Activated naive CD8-positive, alpha-beta T cell treated with anti-CD3 and anti-CD28 coated beads, Interleukin-2, amount 50 U/mL, for 16 hours (primary cell): ENCODE results near the gene PRC1.
A peak's percentile ranks its signal among the peaks of the same experiment; 100 is the strongest.
"Not testable (repeated sequence)": the region's sequence is repeated elsewhere in the genome, so short reads cannot be mapped to it uniquely, and the experiment has no call there.

Experiments used
- DNase-seq: peaks from one replicate; pipeline ENCODE4 v3.0.0-alpha.2; 2020; ENCODE audit warnings: low read depth, low spot score

The PRC1 gene

DNA sequence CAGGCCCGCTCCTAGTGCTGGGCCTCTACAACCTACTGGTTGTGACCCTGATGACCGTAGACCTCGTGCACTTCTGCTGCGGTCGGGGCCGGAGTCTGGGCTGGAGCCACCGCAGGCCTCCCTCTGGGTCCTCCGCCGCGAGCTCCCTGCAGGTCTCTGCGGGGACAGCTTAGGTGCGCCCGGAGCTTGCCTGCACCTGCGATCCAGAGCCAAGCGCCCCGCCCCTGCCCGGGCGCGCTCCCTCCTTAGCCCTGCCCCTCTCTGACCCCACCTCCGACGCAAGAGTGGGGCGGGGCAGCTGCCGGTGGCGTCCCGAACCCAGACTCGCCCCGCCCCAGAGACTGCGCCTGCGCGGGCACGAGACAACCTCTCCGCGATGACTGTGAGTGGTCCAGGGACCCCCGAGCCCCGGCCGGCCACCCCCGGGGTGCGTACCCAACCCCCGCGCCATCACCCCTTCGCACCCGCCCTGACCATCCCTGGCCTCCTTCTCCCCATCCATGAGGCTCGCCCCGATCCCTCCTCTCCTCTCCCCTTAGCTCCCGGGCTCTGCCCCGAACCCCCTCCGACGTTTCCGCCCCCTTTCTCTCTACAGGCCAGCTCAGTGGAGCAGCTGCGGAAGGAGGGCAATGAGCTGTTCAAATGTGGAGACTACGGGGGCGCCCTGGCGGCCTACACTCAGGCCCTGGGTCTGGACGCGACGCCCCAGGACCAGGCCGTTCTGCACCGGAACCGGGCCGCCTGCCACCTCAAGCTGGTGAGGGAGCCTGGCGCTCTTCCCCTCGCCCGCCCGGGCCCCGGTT, 59.2 kb downstream of the PRC1 start, which contains the start of gene UNC45A:
TSS of gene UNC45A (plus strand) at position 337 of the 803 bp plus-strand sequence. CDS start at position 377, 40 bp downstream.
- DNase-seq, result peak; percentile 94

DNA sequence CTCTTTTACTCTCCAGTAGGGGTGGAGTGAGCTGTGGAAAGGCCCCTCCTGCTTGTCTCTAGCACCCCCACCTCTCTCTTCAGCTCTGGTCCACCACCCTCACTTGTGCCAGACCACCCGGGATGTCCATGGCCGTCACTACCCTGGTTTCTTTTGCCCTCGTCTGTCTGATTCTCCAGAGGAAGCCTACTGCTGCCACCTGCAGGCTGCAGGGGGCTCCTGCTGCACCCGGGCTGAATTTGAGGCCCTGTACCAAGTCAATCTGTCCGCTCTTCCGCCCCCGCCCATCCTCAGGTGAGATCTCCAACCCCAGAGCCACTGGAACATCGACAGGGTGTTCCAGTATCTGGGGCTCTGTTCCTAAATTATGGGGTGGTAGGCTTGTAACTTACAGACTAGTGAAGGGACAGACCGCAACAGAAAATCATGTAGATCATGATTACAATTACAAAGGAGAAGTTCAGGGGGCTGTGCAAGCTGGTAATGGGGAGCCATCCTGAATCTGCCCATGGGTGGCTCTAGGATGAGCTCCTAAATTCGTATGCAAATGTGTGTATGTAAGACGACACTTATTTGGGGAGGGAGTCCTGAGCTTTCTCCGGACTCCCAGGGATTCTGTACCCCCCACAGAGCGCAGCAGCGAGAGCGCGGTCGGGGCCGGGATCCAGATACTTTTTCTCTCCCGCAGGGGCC, 59.9 kb downstream of the PRC1 start:
- DNase-seq, result peak; percentile 70

DNA sequence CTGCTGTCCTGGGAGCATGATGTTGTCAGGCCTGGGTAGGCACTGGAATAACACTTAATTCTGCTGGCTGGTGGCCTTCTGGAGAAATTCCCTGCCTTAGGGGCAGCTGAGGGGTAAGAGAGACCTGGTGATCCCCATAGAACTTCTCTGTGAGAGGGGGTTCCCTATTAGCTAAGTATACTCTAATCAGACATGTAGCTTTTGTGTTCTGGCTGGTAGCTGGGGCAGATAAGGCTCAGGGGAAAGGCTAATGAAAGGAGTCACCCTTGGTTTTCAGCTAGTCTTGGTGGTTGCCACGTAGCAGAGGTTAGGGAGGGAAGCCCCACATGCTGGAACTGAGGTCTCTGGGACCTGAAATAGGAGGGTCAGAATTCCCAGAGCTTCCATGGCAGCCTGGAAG, 61.0 kb downstream of the PRC1 start:
- no peak for DNase-seq

GRCh38 chr15:90932660-90932991, 61.7 kb downstream of the PRC1 start:
- no peak for DNase-seq

- peak; percentile 77 for DNase-seq
Measured at GRCh38 chr15:90931828-90932659, 62.3 kb downstream of the PRC1 start, which contains the start of gene HDDC3. Gene HDDC3 (minus strand): TSS chr15:90932549. CDS start chr15:90932540, 9 bp downstream.

DNA sequence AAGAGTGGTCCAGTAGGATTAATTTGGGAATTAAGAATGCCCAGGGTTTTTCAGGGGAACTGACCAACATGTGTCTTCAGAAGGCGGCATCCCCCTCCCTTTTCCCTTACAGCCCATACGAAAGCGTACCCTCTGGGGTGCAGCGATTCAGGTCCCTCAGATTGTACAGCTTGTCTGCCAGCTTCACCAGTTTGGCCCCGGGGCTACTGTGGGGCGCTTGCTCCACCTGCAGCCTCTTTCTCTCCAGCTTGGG, 62.8 kb downstream of the PRC1 start:
- DNase-seq, result no peak

GRCh38 chr15:90930861-90931574, 63.3 kb downstream of the PRC1 start:
- DNase-seq, result no peak

DNA sequence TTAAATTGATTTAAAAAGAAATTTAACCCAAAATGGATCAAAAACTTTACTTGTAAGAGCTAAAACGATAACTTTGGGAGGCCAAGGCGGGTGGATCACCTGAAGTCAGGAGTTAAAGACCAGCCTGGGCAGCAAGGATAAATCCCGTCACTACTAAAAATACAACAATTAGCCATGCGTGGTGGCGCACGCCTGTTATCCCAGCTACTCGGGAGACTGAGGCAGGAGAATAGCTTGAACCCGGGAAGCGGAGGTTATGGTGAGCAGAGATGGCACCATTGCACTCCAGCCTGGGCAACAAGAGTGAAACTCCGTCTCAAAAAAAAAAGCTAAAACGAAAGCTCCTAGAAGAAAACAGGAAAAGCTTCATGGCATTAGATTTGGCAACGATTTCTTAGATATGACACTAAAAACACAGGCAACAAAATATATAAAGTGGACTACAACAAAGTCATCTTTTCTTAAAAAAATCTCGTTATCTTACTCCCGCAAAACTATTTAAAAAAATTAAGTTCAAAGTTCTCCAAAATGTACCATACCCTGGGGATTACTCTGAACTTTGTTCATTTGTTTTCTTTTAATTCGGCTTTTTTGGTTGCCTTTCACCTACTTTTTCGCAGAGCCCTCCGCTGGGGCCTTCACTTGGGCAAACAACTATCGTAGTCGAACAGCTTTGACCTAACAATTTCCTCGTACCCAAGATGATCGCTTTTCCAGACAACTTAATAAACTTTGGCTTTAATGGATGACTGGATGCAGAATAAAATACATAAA, 64.9 kb downstream of the PRC1 start:
- DNase-seq, result no peak

GRCh38 chr15:90928106-90928505, 66.2 kb downstream of the PRC1 start:
- DNase-seq, result not testable (repeated sequence)

DNA sequence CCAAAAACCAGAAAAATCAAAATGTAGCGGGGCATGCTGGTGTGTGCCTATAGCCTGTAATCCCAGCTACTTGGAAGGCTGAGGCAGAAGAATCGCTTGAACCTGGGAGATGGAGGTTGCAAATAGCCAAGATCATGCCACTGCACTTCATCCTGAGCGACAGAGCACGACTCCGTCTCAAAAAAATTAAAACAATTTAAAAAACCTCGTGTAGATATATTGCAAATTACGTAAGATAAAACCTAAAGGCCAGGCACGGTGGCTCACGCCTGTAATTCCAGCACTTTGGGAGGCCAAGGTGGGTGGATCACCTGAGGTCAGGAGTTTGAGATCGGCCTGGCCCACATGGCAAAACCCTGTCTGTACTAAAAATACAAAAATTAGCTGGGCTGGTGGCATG, 67.6 kb downstream of the PRC1 start:
- DNase-seq, result not testable (repeated sequence)

GRCh38 chr15:90924375-90924774, 70.0 kb downstream of the PRC1 start:
- no peak for DNase-seq

DNA sequence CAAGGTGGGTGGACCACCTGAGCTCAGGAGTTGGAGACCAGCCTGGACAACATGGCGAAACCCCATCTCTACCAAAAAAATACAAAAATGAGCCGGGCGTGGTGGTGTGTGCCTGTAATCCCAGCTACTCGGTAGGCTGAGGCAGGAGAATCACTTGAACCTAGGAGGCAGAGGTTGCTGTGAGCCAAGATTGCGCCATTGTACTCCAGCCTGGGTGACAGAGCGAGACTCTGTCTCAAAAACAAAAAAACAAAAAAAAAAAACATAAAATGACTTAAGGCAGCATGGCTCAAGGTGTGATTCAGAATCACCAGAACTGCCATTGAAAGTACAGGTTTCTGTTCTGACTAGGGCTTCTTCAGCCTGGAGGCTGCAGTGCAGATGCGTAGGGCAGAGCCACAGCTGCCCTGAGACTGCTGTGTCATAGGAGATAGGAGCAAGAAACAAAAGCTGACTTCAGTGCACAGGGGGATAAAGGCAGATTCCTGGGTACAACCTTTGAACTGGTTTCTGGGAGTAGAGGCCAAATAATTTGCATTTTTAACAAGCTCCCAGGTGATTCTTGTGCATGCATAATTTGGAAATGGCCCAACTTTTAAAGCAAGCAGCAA, 71.5 kb downstream of the PRC1 start:
- not testable (repeated sequence) for DNase-seq

DNA sequence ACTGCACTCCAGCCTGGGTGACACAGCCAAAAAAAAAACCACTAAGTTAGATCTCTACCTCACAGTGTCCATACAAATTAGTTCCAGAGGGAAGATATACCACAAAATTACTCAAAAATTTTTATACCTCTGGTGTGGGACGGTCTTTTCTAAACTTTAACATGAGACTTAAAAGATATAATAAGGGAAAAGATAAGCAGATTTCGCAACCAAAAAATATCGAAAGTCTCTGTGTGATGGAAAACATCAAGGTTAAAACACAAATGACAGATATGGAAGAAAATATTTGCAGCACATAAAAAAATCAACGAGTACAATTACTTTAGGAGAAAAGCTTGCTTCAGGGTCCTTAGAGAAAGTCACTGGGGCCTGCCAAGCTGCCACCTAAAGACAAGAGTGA, 72.4 kb downstream of the PRC1 start:
- DNase-seq, result no peak

DNA sequence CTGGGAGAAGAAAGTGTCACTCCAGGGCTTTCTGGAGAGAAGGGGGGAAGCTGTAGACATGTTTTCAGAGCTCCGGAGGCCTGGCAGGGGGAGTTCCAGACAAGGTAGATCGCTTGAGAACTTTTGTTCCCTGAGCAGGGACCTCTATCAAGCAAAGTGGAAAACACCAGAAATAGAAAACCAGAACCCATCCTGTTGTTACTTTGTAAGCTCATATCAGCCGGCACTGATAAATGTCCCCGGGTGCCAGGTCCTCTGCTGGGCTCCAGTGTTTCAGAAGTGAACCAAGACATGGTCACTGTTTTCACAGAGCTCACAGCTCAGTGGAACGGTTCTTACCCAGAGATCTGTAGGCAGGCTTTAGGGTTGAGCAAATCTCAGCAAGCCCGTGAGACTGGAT, 75.5 kb downstream of the PRC1 start:
- no peak for DNase-seq

GRCh38 chr15:90918034-90918788, 76.1 kb downstream of the PRC1 start:
- no peak for DNase-seq

DNA sequence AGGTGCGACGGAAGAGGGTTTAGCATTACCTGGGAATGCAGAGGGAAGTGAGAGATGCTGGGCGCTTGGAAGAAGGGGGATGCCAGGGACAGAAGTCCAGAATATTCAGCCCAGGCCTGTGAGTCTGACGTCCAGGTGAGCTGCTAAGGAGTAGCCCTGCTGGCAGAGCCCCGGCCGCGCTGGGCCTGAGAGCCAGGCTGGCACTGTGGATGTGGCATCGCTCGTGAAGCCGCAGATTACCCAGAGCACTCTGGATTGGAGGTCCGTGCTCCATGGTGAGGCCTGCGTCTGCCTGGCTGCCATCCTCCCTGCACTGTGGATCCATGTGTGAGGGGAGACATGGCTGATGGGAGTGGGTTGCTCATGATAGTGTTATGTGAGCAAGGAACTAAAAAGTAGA, 76.8 kb downstream of the PRC1 start:
- DNase-seq, result no peak

GRCh38 chr15:90916461-90916860, 77.9 kb downstream of the PRC1 start:
- DNase-seq, result no peak
